ENCODE data around the gene NHP2. TPM values are rescaled to one million over a fixed set of nuclear protein-coding genes. Genes with fewer than 3 reads are reported as not detected.

Gene NHP2
- total and polyA plus RNA-seq, 9 of the 15 experiments (the other 6 are each of a cell fraction or from before 2014, with no cell fraction given), result 52.8 to 622 (median 144) TPM

DNA sequence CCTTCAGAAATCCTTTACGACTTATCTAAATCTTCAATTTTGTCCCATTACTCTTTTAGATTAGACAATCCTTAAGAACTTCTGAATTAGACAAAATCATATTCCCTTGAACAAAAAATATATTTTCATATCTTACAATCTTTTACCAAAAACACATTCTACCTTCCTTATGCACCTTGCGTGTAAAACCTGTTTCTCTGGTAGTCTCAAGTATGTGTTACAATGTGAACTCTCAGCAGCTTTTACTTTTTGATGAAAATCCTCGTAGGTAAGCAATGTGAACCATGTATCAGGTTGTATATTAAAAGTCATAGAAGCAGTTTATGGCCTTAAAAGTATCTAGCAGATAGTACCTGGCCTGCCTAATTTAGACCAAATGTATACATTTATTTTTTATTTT, 20.8 kb upstream of the NHP2 start:
- no peak overlapping the region for H3K9ac ChIP-seq (ENCODE audit: insufficient read depth in 1 of 2, low read depth in 2 of 2, low read length in 2 of 2)
- H4K20me1 ChIP-seq (replicated peaks; ENCODE audit: control insufficient read depth, insufficient read depth, low read length), result no peaks in the 10 kb centered on the region
- in situ Hi-C loops (cut with MboI) (no loop called here), intact Hi-C loops (cut with micrococcal nuclease) (no loop called here)
- no peak overlapping the region for H3K4me3 ChIP-seq
- no peaks in the 10 kb centered on the region for H3K9me1 ChIP-seq (ENCODE audit: control insufficient read depth, insufficient read depth, low read length)
- ATAC-seq, result no peak
- no peak for DNase-seq (ENCODE audit: extremely low read depth in 1 of 4, low spot score in 3 of 4)
- peaks cover 0 to 3% of the 10 kb centered on the region in 2 experiments; a peak in 1 of 5 replicates for H3K4me1 ChIP-seq (replicated peaks in 1 of 2; ENCODE audit: control insufficient read depth in 2 of 2, insufficient read depth in 2 of 2, low read length in 2 of 2)
- no peak overlapping the region for H3K27ac ChIP-seq (ENCODE audit: extremely low read depth, low read depth, low read length)
- H3K79me2 ChIP-seq (ENCODE audit: control insufficient read depth, insufficient read depth, low read length), result no peaks in the 10 kb centered on the region
- FAIRE-seq, result no peak
- no peak for TF ChIP-seq RHOXF2B (CRISPR knock-in tag; conservative IDR thresholded peaks at IDR 0.05)
- TF ChIP-seq, protein P1, sequence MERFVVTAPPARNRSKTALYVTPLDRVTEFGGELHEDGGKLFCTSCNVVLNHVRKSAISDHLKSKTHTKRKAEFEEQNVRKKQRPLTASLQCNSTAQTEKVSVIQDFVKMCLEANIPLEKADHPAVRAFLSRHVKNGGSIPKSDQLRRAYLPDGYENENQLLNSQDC (CRISPR knock-in tag; IDR thresholded peaks at IDR 0.05), result no peak
- no peak for TF ChIP-seq AFF1 (IDR thresholded peaks at IDR 0.05; ENCODE audit: low read depth in 1 of 2, partially characterized antibody in 2 of 2)
- no peaks in the 10 kb centered on the region for H3K36me3 ChIP-seq (ENCODE audit: control insufficient read depth, insufficient read depth, low read length)
- H2AFZ ChIP-seq (ENCODE audit: low read depth, low read length), result no peak overlapping the region
- 68% methylated on average over 3 of the region's 3 CpGs for WGBS (ENCODE audit: insufficient coverage, low coverage, missing lambda C conversion rate)
- 0 out of 2 replicates have a peak, but pooled peaks cover 1% of the 10 kb centered on the region for H3K9me3 ChIP-seq (replicated peaks; ENCODE audit: control insufficient read depth, insufficient read depth, low read depth, low read length)
- H3K27me3 ChIP-seq (ENCODE audit: control insufficient read depth in 2 of 2, insufficient read depth in 2 of 2, low read length in 2 of 2), result peaks cover 4 to 6% of the 10 kb centered on the region in 2 experiments; a peak in 3 of 5 replicates
- POLR2A ChIA-PET, result no interaction called here
- no TSS peak for BruUV-seq (replicated peaks)
- no peak overlapping the region for H3K4me2 ChIP-seq (ENCODE audit: insufficient read depth, low read length)
- CTCF ChIA-PET (ENCODE audit: low intra/inter-chr PET ratio), result no interaction called here

Measured in K562 (cell line).